K562 (cell line): Measurements from ENCODE around the gene CDKN2C. TPM values are rescaled to one million over a fixed set of nuclear protein-coding genes. Genes with fewer than 3 reads are reported as not detected.

Experiments
- CBFA2T2 ChIP-seq: fragments of 450-650 bp; conservative IDR thresholded peaks from 2 replicates; pipeline ENCODE4 v1.6.1; 2017; ENCODE audit warnings: mild to moderate bottlenecking
- CXXC5 ChIP-seq: fragments of 250-450 bp; sonication (Bioruptor Pico); IDR thresholded peaks from 2 replicates; pipeline ENCODE4 v1.8.0; 2022; ENCODE audit warnings: inconsistent platforms, mild to moderate bottlenecking, moderate library complexity
- ETV5 ChIP-seq: sonication (generic); formaldehyde crosslinking; IDR thresholded peaks from 2 replicates; pipeline ENCODE4 v1.4.0; 2020; ENCODE audit warnings: low read depth, mild to moderate bottlenecking, missing genetic modification reagents
- GATA2 ChIP-seq: sonication (generic); formaldehyde crosslinking; IDR thresholded peaks from 2 replicates; pipeline ENCODE4 v1.4.0; 2020; ENCODE audit warnings: mild to moderate bottlenecking, missing genetic modification reagents
- GATAD2A ChIP-seq: fragments of 450-650 bp; IDR thresholded peaks from 2 replicates; pipeline ENCODE4 v1.6.1; 2017
- HDAC8 ChIP-seq: fragments of 450-650 bp; IDR thresholded peaks from 2 replicates; pipeline ENCODE4 v1.6.1; 2016; ENCODE audit warnings: mild to moderate bottlenecking, missing genetic modification characterization, moderate library complexity, missing compliant biosample characterization
- HMGN3 ChIP-seq: IDR thresholded peaks from 2 replicates; pipeline ENCODE4 v1.6.1; 2011; ENCODE audit warnings: borderline replicate concordance, low read depth, mild to moderate bottlenecking, mixed read lengths, low read length; ENCODE audit not compliant: insufficient read length; ENCODE audit errors: extremely low read depth
- ILK ChIP-seq: fragments of 450-650 bp; IDR thresholded peaks from 2 replicates; pipeline ENCODE4 v1.6.1; 2016; ENCODE audit warnings: missing genetic modification characterization, low read depth, mild to moderate bottlenecking, missing compliant biosample characterization, moderate library complexity, borderline replicate concordance
- MIER1 ChIP-seq: fragments of 450-650 bp; IDR thresholded peaks from 2 replicates; pipeline ENCODE4 v1.6.1; 2016; ENCODE audit warnings: antibody characterized with exemption, mild to moderate bottlenecking, low read depth
- NFE2 ChIP-seq: IDR thresholded peaks from 2 replicates; pipeline ENCODE4 v1.6.1; 2014; ENCODE audit warnings: antibody characterized with exemption, low read depth
- NRF1 ChIP-seq, 2 experiments: fragments of 450-650 bp; IDR thresholded peaks in 1 of 2; conservative IDR thresholded peaks in 1 of 2; 2 replicates each; pipeline ENCODE4 v1.6.1; 2014; ENCODE audit warnings: mild to moderate bottlenecking in 2 of 2
- POLR2AphosphoS2 ChIP-seq: IDR thresholded peaks from 2 replicates; pipeline ENCODE4 v1.6.1; 2012; ENCODE audit warnings: low read length, improper control_type of control experiment
- RUNX1 ChIP-seq: sonication (generic); IDR thresholded peaks from 2 replicates; pipeline ENCODE4 v1.6.1; 2016; ENCODE audit warnings: antibody characterized with exemption, low read depth
- SIN3A ChIP-seq, 2 experiments: fragments of 150-350 bp in 1 of 2; IDR thresholded peaks; 2 replicates each; pipeline ENCODE4 v1.6.1; 2011 to 2016; ENCODE audit warnings: borderline replicate concordance in 2 of 2, low read depth in 2 of 2, low read length in 2 of 2, mild to moderate bottlenecking in 2 of 2, moderate library complexity in 2 of 2; ENCODE audit not compliant: control insufficient read depth in 1 of 2
- SNIP1 ChIP-seq: fragments of 450-650 bp; IDR thresholded peaks from 2 replicates; pipeline ENCODE4 v1.7.1; 2017; ENCODE audit warnings: low read depth, mild to moderate bottlenecking
- STAG1 ChIP-seq: sonication (generic); formaldehyde crosslinking; IDR thresholded peaks from 2 replicates; pipeline ENCODE4 v1.5.0; 2020; ENCODE audit warnings: missing genetic modification reagents, borderline replicate concordance
- TAF15 ChIP-seq: fragments of 200-400 bp; formaldehyde crosslinking; IDR thresholded peaks from 2 replicates; pipeline ENCODE4 v1.6.1; 2017; ENCODE audit warnings: mild to moderate bottlenecking, low read depth, low read length, moderate library complexity
- ZFP36 ChIP-seq: fragments of 150-350 bp; IDR thresholded peaks from 2 replicates; pipeline ENCODE4 v1.6.1; 2018; ENCODE audit warnings: low read length, low read depth; ENCODE audit not compliant: partially characterized antibody
- polyA plus RNA-seq, 8 experiments: library from polyadenylated mRNA; depleted of rRNA in 4 of 8; stranded (reverse) in 5 of 8; unstranded in 3 of 8; fragments of >200 nt; fragmentation: Nextera tagmentation in 2 of 8; fragmentation: Illumina TruSeq in 1 of 8; extraction: Ambion mirVana in 2 of 8; extraction: Trizol in 1 of 8; gene quantifications; 2 replicates each; pipeline versions ENCODE4 v1.2.1 to v1.2.3, GENCODE V29; 2011 to 2014; ENCODE audit warnings: inconsistent platforms in 1 of 8, missing spikeins in 1 of 8
- total RNA-seq, 7 experiments: library from RNA; depleted of rRNA in 6 of 7; stranded (reverse); fragments of >200 nt in 6 of 7; fragmentation: Illumina TruSeq in 2 of 7; extraction: Trizol in 2 of 7; gene quantifications; 2 replicates each; pipeline versions ENCODE4 v1.2.1 to v1.2.3, GENCODE V29; 2011 to 2021; ENCODE audit warnings: low replicate concordance in 1 of 7
- TF ChIP-seq, protein P1 (sequence below): IDR thresholded peaks from 2 replicates; pipeline ENCODE4 v1.6.1; 2011; ENCODE audit warnings: borderline replicate concordance, low read depth, mild to moderate bottlenecking, moderate library complexity, low read length; ENCODE audit not compliant: insufficient read depth, poor library complexity, severe bottlenecking
- TF ChIP-seq, protein P2 (sequence below): fragments of 450-650 bp; IDR thresholded peaks from 2 replicates; pipeline ENCODE4 v1.6.1; 2017; ENCODE audit warnings: antibody characterized with exemption
- TF ChIP-seq, protein P3 (sequence below): sonication (generic); formaldehyde crosslinking; IDR thresholded peaks from 2 replicates; pipeline ENCODE4 v1.8.0; 2022; ENCODE audit warnings: mild to moderate bottlenecking, missing genetic modification reagents, borderline replicate concordance

Gene CDKN2C
- total and polyA plus RNA-seq, 9 of the 15 experiments (the other 6 are each of a cell fraction or from before 2014, with no cell fraction given), result 11.9 to 74.3 (median 45.9) TPM

DNA sequence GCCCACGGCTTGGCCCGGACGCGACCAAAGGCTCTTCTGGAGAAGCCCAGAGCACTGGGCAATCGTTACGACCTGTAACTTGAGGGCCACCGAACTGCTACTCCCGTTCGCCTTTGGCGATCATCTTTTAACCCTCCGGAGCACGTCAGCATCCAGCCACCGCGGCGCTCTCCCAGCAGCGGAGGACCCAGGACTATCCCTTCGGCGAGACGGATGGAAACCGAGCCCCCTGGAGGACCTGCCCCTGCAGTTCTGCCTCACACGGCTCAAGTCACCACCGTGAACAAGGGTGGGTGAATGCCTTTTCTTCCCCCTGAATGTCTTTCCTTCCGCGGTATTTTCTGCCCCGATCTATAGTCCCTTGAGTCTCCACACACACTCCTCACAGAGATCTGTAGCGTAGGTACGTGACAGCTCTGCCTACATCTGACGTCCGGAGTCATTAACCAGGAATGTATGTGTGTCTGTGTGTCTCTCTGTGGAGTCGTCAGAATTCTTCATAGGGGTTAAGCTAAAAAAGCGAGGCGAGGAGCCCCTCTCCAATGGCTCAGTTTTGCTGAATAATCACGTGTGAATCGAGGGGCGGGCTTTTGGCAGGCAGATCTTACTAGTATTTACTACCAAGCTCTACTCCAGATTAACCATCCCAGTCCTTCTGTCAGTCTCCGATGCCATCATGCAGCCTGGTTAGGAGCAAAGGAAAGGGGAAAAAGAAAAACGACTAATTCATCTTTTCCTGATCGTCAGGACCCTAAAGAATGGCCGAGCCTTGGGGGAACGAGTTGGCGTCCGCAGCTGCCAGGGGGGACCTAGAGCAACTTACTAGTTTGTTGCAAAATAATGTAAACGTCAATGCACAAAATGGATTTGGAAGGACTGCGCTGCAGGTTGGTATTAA is at the start of gene CDKN2C (continued):
- TF ChIP-seq GATA2 (CRISPR knock-in tag) (no peak), STAG1 (CRISPR knock-in tag) (no peak), ETV5 (0 out of 2 replicates have a peak, but pooled peaks have one; percentile 43), SNIP1 (0 out of 2 replicates have a peak, but pooled peaks have one; percentile 23), CBFA2T2 (no peak), GATAD2A (0 out of 2 replicates have a peak, but pooled peaks have one; percentile 50), MIER1 (no peak), TAF15 (no peak), NFE2 (peak; percentile 74), HMGN3 (no peak), NRF1 (conservative IDR thresholded peaks at IDR 0.05 in 1 of 2, IDR thresholded peaks at IDR 0.05 in 1 of 2) (peak in 1 of 2 experiments; percentile 15; a peak in 2 of 4 replicates), HDAC8 (tag) (no peak), CXXC5 (peak; percentile 8; the same call in 1 of the 2 replicates), SIN3A (IDR thresholded peaks at IDR 0.05; ENCODE audit: borderline replicate concordance in 2 of 2, control insufficient read depth in 1 of 2, low read depth in 2 of 2, low read length in 2 of 2) (peak in 1 of 2 experiments; percentile 41; a peak in 1 of 4 replicates), ZFP36 (no peak), RUNX1 (no peak), POLR2AphosphoS2 (no peak), ILK (tag) (no peak)
- TF ChIP-seq, protein P1, sequence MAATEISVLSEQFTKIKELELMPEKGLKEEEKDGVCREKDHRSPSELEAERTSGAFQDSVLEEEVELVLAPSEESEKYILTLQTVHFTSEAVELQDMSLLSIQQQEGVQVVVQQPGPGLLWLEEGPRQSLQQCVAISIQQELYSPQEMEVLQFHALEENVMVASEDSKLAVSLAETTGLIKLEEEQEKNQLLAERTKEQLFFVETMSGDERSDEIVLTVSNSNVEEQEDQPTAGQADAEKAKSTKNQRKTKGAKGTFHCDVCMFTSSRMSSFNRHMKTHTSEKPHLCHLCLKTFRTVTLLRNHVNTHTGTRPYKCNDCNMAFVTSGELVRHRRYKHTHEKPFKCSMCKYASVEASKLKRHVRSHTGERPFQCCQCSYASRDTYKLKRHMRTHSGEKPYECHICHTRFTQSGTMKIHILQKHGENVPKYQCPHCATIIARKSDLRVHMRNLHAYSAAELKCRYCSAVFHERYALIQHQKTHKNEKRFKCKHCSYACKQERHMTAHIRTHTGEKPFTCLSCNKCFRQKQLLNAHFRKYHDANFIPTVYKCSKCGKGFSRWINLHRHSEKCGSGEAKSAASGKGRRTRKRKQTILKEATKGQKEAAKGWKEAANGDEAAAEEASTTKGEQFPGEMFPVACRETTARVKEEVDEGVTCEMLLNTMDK, result peak; percentile 52
- TF ChIP-seq, protein P2, sequence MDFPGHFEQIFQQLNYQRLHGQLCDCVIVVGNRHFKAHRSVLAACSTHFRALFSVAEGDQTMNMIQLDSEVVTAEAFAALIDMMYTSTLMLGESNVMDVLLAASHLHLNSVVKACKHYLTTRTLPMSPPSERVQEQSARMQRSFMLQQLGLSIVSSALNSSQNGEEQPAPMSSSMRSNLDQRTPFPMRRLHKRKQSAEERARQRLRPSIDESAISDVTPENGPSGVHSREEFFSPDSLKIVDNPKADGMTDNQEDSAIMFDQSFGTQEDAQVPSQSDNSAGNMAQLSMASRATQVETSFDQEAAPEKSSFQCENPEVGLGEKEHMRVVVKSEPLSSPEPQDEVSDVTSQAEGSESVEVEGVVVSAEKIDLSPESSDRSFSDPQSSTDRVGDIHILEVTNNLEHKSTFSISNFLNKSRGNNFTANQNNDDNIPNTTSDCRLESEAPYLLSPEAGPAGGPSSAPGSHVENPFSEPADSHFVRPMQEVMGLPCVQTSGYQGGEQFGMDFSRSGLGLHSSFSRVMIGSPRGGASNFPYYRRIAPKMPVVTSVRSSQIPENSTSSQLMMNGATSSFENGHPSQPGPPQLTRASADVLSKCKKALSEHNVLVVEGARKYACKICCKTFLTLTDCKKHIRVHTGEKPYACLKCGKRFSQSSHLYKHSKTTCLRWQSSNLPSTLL, result no peak
- TF ChIP-seq, protein P3, sequence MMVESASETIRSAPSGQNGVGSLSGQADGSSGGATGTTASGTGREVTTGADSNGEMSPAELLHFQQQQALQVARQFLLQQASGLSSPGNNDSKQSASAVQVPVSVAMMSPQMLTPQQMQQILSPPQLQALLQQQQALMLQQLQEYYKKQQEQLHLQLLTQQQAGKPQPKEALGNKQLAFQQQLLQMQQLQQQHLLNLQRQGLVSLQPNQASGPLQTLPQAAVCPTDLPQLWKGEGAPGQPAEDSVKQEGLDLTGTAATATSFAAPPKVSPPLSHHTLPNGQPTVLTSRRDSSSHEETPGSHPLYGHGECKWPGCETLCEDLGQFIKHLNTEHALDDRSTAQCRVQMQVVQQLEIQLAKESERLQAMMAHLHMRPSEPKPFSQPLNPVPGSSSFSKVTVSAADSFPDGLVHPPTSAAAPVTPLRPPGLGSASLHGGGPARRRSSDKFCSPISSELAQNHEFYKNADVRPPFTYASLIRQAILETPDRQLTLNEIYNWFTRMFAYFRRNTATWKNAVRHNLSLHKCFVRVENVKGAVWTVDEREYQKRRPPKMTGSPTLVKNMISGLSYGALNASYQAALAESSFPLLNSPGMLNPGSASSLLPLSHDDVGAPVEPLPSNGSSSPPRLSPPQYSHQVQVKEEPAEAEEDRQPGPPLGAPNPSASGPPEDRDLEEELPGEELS (CRISPR knock-in tag), result 0 out of 2 replicates have a peak, but pooled peaks have one; percentile 21
